Measurements from ENCODE around the gene ASIC5.

DNA sequence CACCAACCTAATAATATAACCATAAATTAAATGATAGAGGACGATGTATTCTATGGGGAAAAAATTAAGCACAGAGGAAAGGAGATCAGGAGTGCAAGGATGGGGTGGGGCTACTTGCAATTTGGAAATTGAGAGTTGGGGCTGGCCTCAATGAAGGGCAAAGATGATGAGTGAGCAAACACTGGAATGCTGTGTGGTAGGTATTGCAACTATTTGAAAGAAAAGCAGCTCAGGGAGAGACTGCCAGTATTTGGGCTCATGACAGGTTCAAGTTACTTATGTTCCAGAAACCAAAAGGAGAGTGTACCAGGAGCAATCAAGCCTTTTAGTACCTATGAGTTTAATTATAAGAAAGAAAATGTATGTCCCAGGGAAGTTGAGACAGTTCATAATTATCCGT, 47.4 kb downstream of the ASIC5 start:
- TF ChIP-seq, protein P1, sequence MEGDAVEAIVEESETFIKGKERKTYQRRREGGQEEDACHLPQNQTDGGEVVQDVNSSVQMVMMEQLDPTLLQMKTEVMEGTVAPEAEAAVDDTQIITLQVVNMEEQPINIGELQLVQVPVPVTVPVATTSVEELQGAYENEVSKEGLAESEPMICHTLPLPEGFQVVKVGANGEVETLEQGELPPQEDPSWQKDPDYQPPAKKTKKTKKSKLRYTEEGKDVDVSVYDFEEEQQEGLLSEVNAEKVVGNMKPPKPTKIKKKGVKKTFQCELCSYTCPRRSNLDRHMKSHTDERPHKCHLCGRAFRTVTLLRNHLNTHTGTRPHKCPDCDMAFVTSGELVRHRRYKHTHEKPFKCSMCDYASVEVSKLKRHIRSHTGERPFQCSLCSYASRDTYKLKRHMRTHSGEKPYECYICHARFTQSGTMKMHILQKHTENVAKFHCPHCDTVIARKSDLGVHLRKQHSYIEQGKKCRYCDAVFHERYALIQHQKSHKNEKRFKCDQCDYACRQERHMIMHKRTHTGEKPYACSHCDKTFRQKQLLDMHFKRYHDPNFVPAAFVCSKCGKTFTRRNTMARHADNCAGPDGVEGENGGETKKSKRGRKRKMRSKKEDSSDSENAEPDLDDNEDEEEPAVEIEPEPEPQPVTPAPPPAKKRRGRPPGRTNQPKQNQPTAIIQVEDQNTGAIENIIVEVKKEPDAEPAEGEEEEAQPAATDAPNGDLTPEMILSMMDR (conservative IDR thresholded peaks at IDR 0.05): no peak
- no peak for TF ChIP-seq ZFX (IDR thresholded peaks at IDR 0.05)

All from C4-2B (cell line).